GM12865 (cell line): ENCODE data around the gene SCN2A.

ENCODE experiments used
- DNase-seq: peaks from one replicate; pipeline ENCODE4 v3.0.0; 2010; ENCODE audit warnings: low read depth
- H3K4me3 ChIP-seq: 2 replicates; pipeline ENCODE4 v1.5.1; 2011; ENCODE audit warnings: mild to moderate bottlenecking, low read depth, low read length, control low read depth
- CTCF ChIP-seq: IDR thresholded peaks from 2 replicates; pipeline ENCODE4 v1.5.1; 2011; ENCODE audit warnings: low read length, control low read depth, low read depth, inconsistent platforms; ENCODE audit not compliant: insufficient read depth; ENCODE audit errors: missing control alignments

The SCN2A gene

GRCh38 chr2:165198181-165198580 is 41.0 kb upstream of the SCN2A start:
- H3K4me3 ChIP-seq: no peak overlapping the region
- TF ChIP-seq CTCF: no peak
- no peak for DNase-seq

GRCh38 chr2:165202239-165202638 is 37.0 kb upstream of the SCN2A start:
- DNase-seq: no peak
- peak overlapping the region; percentile 19; the same call in 1 of the 2 replicates for H3K4me3 ChIP-seq
- TF ChIP-seq CTCF: no peak

- TF ChIP-seq CTCF: peak; percentile 66
- peak; percentile 63 for DNase-seq
- H3K4me3 ChIP-seq: peak within 1 kb of the TSS; percentile 38
Measured at GRCh38 chr2:165203689-165204559, 35.3 kb upstream of the SCN2A start, which contains the start of gene SCN3A. TSS of gene SCN3A (minus strand) at chr2:165204050. CDS start at chr2:165176394, 27,656 bp downstream.

GRCh38 chr2:165205865-165206264 is 33.3 kb upstream of the SCN2A start:
- no peak overlapping the region for H3K4me3 ChIP-seq
- DNase-seq: no peak
- TF ChIP-seq CTCF: no peak

GRCh38 chr2:165208094-165208493 is 31.1 kb upstream of the SCN2A start:
- no peak for TF ChIP-seq CTCF
- no peak for DNase-seq
- no peak overlapping the region for H3K4me3 ChIP-seq

GRCh38 chr2:165214093-165214492 is 25.1 kb upstream of the SCN2A start:
- no peak for DNase-seq
- no peak overlapping the region for H3K4me3 ChIP-seq
- TF ChIP-seq CTCF: no peak
